GM18873 (cell line): ENCODE results near the gene TRIP4.

Experiments used
- ATAC-seq: cut with Tn5 transposase; IDR thresholded peaks from one replicate; pipeline ENCODE4 v1.9.1; 2021; ENCODE audit warnings: mild to moderate bottlenecking, moderate library complexity, moderate number of reproducible peaks; ENCODE audit not compliant: unreplicated experiment, low FRiP score

Gene TRIP4

DNA sequence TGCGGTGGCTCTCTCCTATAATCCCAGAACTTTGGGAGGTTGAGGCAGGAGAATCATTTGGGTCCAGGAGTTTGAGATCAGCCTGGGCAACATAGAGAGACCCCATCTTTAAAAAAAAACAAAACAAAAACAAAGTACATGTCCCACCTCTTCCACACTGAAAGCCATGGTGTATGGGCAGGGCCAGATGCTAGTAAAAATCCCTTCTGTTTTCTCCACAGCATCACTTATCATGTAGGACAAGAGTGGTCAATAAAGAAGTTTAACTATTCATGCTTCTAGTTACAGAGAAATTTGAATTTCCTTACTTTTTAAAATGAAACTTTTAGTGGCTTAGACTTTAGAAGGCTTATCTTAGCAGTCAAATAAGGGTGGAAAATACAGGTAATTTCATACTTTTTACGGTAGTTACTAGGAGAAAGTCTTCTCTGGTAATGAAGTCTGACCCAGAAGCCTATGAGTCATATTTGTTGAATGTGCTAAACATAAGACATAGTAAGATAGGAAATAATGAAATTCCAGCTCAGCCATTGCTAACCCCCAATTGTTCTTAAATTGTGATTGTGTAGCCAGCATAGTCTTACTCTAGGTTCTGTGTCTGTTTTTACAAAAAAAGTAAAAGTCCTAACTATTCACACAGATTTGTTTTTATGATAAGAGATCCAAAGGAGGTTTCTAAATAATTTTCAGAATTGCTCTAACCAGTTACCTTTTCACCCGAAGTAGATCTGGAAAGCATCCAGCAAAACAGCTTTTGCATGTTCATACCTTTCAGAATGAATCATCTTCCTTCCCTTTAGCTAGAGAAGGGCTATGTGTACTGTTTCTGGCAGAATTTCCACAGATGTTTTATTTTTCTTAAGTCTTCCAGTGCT is 56.3 kb downstream of the TRIP4 start:
- ATAC-seq, result no peak

DNA sequence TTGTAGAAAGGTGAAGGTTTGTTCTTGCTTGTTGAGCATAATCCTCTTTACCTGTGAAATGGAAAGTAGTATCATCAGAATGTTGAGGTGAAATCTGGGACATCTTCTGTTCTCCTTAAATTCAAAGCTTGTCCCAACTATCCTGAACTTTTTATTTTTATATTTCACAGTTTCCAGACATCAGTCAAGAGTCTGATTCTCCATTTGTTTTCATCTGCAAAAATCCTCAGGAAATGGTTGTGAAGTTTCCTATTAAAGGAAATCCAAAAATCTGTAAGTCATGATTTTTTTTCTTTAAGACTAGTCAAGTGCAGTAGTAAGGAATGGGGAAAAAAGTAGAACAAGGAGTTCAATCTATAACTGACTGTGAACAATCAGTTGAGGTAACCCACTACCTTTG is 57.2 kb downstream of the TRIP4 start:
- no peak for ATAC-seq

DNA sequence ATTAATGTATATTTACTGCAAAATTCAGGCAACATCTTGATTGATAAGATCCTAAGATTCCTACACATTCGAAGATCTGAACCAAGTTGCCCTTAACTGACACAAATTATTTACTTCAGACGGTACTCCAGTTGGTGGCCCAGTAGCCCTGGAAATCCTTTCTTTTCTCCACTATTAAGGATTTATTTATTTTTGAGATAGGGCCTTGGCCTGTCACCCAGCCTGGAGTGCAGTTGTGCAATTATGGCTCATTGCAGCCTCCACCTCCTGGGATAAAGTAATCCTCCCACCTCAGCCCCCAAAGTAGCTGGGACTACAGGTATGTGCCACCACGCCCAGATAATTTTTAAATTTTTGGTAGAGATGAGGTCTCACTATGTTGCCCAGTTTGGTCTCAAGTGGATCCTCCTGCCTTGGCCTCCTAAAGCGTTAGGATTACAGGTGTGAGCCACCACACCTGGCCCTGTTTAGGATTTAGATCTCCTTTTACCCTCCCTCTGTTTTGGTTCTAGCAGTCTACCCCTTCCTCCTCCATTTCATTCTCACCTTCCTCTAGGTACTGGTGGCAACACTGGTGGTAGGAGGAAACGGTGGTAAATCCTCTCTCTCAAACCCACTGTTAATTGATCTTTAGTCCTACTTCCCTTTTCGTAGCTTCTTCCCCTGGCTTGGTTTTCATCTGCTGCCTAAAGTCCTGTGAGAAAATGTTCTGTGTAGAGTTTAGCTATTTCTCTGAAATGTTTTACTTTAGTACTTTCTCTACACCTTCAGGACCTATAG is 60.1 kb downstream of the TRIP4 start:
- ATAC-seq, result no peak

DNA sequence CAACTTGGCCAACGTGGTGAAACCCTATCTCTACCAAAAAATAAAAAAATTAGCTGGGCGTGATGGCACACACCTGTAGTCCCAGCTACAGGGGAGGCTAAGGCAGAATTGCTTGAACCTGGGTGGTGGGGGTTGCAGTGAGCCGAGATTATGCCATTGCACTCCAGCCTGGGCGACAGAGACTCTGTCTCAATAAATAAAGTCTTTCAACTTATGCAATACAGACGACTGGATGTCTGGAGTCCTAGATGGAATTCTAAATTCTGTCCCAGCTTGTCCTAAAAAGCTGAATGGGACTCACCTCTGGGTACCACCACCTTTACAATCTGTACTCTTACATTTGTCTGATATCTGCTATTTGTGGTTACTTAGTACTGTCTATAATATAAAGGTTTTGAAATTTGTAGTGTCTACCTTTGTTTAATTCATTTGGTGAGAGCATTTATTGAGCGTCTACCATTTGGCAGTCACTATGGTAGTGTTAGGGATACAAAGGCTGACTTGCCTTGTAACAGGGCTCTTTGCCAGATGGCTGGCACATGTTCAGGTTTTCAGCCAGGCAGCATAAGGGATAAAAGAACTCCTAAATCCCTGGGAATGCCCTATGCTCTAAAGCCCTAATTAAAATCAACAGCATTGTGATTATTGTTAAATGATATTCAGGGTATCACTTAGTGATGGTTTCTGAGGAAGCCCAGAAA is 65.5 kb downstream of the TRIP4 start:
- ATAC-seq, result no peak

DNA sequence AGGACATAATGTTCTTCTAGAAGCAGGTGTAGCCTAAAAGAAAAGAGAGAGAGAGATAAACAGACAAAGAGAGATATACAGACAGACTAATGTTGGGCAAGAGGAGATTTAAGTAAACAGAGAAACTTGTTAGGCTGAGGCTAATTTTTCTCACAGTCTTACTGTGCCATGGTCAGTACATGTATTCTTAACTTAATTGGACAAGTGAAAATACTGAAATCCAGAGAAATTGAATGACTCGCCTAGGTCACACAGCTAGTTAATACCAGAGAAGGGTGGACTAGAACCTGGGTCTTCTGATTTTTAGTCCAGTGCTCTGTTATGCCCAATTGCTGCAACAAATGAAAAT is 66.0 kb downstream of the TRIP4 start:
- no peak for ATAC-seq

DNA sequence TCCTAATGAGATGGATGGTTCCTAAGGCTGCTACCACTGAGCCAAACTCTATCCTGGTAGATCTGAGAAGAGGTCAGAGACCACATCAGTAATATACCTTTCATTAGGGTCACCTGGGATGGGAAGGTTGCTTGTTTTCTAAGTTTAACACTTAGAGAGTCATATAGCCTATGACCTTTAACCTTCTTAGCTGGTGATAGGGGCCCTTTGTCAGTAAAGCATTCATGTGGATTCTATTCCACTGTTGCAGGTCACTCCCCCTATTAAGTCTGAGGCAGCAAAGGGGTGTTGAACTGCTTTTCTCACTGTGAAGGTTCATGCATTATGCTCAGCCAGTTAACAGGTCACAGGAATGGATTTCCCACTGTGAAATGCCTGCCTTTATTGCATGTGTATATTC is 66.6 kb downstream of the TRIP4 start:
- ATAC-seq, result no peak

DNA sequence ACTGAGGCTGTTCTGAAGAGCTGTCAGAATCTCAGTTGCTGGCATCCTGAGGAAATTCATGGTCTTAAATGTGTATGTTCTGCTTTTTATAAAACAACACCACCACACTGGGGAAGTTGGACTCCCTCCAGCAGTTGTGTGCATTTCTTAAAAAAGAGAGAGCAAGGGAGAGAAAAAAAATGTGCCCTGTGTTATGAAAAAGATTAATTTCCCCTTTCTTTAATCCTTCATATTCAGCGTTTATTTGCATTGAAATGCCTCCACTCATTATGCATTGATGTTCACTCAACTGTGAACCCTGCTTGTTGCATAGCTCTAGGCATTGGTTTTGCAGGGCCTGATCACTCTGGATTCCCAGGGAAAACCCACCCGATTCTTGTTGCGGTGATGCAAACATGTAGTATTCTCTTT is 68.3 kb downstream of the TRIP4 start:
- ATAC-seq, result no peak

DNA sequence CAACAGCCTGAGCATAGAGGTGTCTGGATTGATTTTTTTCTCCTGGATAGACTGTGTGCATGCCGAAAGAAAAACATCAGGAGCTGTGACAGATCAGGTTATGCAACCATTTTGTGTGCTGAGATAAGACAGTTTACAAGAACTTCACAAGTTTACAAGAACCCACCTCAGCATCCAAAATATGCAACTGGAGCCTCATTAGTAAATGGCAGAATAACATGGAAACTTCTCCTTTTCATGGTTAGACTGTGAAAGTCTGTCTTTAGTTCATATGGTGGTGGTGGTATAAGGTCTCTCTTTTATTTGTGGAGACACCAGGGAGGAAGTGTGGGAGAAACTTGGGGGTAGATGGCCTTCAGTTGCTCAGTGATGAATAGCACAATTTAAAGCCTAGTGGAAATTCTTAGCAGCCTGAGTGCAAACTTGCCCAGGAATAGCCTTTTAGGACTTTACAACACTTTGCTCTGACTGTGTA is 69.0 kb downstream of the TRIP4 start:
- ATAC-seq, result no peak

DNA sequence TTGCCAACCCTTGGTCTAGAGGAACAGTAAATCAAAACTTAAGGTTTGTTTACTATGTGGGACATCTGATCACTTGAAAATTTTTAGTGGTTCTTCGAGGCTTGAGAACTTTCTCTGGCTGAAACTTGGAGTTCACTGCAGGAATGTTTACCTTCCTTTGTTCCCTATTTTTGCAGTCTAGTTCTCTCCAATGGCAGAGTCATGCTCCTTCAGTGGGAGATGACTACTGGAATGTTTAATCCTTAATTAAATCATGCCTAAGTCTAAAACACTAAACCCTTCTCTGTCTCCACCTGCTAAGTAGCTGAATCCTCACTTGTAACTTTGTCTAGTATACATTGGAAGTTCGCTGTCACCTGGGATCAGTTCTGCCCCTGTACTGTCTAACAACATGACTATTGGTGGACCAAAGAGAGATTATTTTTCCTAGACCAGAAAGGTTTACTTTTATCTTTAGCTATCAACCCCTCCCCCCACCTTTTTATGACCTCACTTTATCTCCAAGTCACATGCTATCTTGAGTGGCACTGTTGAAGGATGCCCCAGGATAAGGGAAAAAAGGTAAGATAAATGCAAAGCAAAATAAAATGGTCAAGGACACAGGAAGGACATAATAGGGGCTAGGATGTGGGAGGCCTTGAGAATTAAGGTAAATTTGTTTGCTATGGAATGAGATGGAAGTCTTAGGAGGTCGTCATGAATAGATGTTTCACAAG is 71.6 kb downstream of the TRIP4 start:
- ATAC-seq, result no peak

DNA sequence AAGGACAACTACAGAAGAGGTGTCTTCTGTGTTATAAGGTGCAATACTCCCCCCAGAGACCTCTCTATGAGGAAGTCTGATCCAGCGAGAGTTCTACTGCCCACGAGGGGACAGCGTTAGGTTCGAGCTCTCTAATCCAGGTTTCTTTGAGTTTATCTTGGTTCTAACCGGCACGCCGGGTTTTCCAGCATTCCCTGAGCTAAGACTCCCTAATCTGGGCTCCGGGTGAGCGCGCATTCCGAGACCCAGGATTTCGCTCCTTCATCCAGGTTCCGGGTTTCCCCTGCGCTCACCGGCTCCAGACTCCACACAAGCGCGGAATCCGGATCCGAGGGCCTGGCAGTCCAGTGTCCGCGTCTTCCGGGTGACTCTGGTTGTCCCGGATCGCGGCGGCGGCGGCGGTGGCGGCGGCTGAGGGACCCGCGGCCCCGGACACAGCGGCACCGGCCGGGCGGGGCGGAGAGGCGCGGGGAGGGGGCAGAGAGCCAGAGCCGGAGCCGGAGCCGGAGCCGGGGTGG is 72.6 kb downstream of the TRIP4 start, which contains the start of gene ZNF609:
Gene ZNF609 (plus strand): TSS at position 373 of the 518 bp plus-strand sequence. CDS start 38,842 bp downstream, outside the sequence.
- ATAC-seq, result peak; percentile 42

DNA sequence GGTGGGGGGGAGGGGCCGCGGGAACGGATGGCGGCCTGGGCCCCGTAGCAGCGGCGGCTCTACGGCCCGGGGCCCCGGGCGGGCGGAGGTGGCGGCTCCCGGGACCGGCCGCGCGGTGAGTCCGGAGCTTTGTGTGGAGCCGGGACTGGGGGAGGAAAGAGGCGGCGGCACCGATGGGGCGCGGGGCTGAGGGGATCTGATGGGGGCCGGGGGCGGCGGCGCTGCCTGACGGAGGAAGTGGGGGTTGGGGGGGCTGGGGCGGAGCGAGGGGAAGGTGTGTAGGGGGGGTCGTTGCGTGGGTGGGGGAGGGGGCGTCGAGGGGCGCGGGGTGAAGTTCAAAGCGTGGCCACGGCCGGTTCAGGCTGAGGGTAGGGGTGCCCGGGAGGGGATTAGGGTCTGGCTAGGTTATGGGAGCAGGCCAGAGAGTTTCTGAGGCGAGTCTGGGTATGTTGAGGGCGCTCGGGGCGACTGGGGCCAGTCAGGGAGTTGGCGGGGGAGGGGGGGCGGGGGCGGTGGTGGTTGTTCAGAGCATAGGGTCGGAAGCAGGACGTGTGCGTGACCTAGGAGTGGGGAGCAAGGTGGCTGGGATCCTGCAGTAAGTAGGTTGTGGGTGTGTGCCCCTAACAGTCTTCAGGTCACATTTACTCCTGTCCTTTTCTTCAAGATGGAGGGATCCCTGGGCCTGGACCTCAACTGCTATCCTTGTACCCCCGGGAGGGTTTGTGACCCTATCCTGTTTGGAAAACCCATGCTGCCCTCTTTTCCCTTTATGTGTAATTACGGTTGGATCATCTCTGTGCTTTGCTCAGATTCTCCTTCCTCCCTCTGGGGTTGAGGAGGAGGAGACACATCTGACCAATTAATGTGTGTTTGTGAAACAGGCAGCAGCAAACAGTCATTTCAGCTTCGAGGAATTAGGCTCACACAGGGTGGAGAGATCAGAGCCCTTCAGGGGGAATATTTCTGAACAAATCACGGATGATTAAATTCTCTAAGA is 73.4 kb downstream of the TRIP4 start:
- no peak for ATAC-seq

DNA sequence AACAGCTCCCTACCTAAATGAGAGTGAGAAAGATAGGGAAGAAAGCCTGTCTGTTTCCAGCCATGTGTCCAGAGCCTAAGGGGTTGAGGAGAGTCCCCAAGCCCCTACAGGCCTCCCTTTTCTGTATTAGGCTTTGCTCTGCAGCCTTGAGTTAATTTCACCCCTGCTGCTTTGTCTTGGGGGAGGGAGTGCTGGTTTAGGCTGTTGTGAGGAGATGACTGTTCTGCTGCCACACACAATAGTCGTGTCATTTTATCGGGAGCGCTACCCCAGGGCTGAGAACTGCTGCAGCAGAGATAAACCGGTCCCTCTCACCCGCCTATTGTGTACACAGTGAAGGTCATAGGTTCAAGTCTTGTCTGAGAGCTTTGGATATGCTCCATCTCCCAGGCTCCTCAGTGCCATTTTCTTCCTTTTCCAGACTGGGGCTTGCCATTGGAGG is 74.1 kb downstream of the TRIP4 start:
- ATAC-seq, result no peak

DNA sequence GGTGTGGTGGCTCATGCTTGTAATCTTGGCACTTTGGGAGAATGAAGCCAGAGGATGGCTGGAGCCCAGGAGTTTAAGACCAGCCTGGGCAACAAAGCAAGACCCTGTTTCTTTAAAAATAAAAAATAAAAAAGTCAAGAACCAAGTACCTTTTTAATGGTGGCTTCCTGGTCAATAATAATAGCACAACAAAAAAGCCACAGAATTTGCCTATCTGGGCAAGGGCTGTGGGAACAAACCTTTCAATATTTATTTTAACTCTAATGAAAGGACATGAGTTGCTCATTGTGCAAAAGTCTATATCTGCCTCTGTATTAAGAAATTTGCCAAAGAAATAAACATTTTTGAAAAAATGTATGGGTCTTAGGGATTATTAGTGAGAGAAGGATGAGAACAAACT is 74.9 kb downstream of the TRIP4 start:
- ATAC-seq, result no peak

DNA sequence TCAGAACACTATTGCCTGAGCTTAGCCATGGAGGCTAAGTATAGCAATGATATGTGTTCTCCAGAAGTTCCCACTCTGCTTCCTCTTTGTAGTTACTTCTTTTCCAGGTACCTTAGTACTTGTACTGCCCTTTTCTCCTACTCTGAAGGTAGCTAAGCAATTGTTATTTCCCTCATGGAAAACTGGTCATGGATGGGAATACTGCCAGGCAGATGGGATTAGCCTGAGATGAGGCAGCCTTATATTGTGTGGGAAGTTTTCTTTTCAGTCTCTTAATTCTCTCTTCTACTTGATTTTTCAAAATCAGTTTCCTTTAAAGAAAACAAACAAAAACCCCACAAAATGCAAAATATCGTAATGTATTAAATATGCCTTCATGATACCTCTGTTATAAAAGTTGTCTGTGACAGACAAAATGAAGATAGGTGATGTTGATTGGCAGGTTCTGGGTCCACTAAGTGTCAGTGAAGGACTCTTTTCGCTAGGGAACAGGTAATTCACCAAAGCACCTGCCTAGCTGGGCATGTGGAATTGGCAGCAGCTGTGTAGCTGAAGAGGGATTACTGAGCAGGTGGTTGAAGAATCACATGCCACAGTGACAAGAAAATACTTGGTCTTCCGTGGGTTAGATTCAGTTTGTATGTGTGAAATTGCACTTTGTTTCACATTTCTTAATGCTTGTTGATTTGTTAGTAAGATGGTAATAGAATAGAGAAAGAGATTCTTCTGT is 76.8 kb downstream of the TRIP4 start:
- no peak for ATAC-seq

DNA sequence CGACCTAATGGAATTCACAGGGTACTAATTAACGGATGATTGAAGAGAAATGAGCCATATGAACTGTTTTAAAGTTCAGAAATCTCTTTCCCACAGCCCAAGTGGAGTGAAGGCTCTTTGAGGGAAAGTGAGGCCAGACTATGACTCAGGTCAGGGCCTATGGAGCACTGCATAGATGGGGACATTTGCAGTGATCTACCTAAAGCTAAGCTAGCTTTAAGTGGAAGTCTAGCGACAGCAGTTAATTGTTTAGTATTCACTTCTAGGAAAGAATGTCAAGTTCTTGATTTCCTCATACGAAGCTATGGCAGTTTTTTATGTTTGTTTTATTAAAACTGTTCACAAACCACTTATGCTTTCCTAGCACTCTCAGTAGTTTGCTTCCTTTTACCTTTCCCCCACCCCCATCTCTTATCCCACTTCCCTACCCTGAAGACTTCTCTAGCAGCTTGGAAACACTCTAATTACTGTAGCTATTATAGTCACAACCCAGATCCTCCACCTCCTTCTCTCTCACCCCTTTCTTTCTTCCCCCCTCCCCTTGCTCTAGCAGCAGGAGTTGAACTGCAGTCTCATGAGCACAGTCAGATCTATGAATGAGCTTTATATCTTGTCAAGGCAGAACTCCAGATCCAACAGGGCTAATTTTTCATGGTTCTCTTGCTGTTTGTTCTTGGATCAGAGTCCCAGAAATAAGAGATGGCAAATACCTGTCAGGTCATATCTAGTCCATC is 78.9 kb downstream of the TRIP4 start:
- ATAC-seq, result no peak

DNA sequence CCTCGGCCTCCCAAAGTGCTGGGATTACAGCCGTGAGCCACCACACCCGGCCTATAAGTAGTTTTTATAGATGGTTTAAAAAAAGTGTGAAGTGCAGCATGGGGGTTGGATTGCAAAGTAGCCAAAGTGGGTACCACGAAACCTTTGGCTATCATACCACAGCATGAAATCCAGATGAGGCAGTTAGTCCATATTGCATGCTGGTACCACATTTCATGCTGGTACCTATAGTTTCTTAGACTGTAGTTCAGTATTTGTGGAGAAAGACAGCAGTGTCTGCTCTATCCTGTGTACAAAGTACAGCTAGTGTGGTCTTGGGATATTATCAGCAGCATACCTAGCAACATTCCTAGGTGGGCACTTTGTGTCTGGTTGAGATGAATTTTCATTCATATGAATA is 84.5 kb downstream of the TRIP4 start:
- ATAC-seq, result no peak

DNA sequence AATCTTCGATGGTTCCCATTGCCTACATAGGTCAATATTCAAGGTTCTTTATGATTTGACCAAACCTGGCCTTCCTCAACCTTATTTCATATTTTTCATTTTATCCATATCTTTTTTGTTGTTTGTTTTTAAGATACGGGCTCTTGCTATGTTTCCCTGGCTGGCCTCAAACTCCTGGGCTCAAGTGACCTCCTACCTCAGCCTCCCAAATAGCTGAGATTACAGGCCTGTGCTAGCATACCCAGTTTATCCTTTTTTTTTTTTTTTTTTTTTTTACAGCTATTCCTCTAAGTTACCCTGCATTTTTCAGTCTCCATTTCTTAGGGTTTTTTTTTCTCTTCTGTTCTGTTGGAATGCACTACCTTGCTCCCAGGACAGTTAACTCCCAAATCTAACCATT is 87.2 kb downstream of the TRIP4 start:
- no peak for ATAC-seq

DNA sequence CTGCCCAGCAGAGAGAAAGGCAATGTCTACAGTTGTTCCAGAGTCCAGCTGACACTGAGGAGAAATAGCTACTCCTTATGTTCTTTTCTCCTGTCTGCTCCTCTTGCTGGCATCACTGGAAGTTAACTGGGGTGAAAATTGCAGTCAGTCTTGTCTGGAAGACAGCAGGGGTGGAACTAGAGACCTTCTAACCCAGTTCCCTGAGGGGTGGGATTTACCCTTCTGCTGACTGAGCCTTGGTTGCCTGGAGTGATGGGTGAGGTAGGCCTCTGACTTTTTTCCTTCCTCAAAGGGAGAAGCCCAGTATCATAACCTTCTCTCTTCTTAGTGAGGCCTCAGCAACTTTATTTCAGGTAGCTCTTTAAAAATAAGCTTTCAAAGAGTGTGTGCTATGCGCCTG is 88.9 kb downstream of the TRIP4 start:
- ATAC-seq, result no peak
